Fibroblast of lung (primary cell): ENCODE data around the gene HTD2. TPM values are rescaled to one million over a fixed set of nuclear protein-coding genes. Genes with fewer than 3 reads are reported as not detected.

Source experiments
- DNase-seq, 2 donors: peaks; one replicate each; pipeline versions ENCODE4 v3.0.0 to v3.0.0-alpha.2; 2010; ENCODE audit warnings: low read depth in 2 of 2
- H2AFZ ChIP-seq: 2 replicates; pipeline ENCODE4 v1.5.1; 2012; ENCODE audit warnings: low read length, control low read depth, inconsistent platforms
- H3K27ac ChIP-seq: 2 replicates; pipeline ENCODE4 v1.5.1; 2011; ENCODE audit warnings: low read length, control low read depth; ENCODE audit not compliant: insufficient read depth
- H3K27me3 ChIP-seq: 2 replicates; pipeline ENCODE4 v1.5.1; 2011; ENCODE audit warnings: mild to moderate bottlenecking, low read length; ENCODE audit not compliant: control insufficient read depth, insufficient read depth
- H3K36me3 ChIP-seq: 2 replicates; pipeline ENCODE4 v1.5.1; 2011; ENCODE audit warnings: low read length; ENCODE audit not compliant: control insufficient read depth, insufficient read depth
- H3K4me1 ChIP-seq: 2 replicates; pipeline ENCODE4 v1.5.1; 2011; ENCODE audit warnings: low read length; ENCODE audit not compliant: control insufficient read depth, insufficient read depth; ENCODE audit errors: extremely low read depth
- H3K4me2 ChIP-seq: 2 replicates; pipeline ENCODE4 v1.5.1; 2011; ENCODE audit warnings: low read length, control low read depth; ENCODE audit not compliant: insufficient read depth; ENCODE audit errors: extremely low read depth
- H3K4me3 ChIP-seq, 4 experiments: fragments of 200-600 bp in 1 of 4; sonication (generic) in 1 of 4; replicated peaks in 1 of 4; 2 replicates each; pipeline ENCODE4 v1.5.1; 2011 to 2016; ENCODE audit warnings: low read length in 4 of 4, low read depth in 3 of 4, mild to moderate bottlenecking in 3 of 4, control low read depth in 2 of 4, inconsistent platforms in 1 of 4, mixed read lengths in 1 of 4; ENCODE audit not compliant: insufficient read depth in 1 of 4; ENCODE audit errors: control extremely low read depth in 1 of 4
- H3K79me2 ChIP-seq: 2 replicates; pipeline ENCODE4 v1.5.1; 2012; ENCODE audit warnings: mild to moderate bottlenecking, low read length, inconsistent platforms; ENCODE audit not compliant: control insufficient read depth, insufficient read depth
- H3K9ac ChIP-seq: 2 replicates; pipeline ENCODE4 v1.5.1; 2011; ENCODE audit warnings: mild to moderate bottlenecking, low read length, control low read depth; ENCODE audit not compliant: insufficient read depth
- H3K9me3 ChIP-seq: 2 replicates; pipeline ENCODE4 v1.5.1; 2012; ENCODE audit warnings: low read depth, low read length; ENCODE audit not compliant: control insufficient read depth, insufficient read depth
- H4K20me1 ChIP-seq: 2 replicates; pipeline ENCODE4 v1.5.1; 2011; ENCODE audit warnings: low read length; ENCODE audit not compliant: control insufficient read depth, insufficient read depth; ENCODE audit errors: extremely low read depth
- CTCF ChIP-seq, 2 donors: IDR thresholded peaks in 1 of 2; conservative IDR thresholded peaks in 1 of 2; 1 replicate in 1 of 2; 2 replicates in 1 of 2; pipeline ENCODE4 v1.5.1; 2011 to 2012; ENCODE audit warnings: low read length in 2 of 2, control low read depth in 1 of 2, inconsistent platforms in 1 of 2, low read depth in 1 of 2, mild to moderate bottlenecking in 1 of 2
- EZH2 ChIP-seq: IDR thresholded peaks from 2 replicates; pipeline ENCODE4 v1.5.1; 2012; ENCODE audit warnings: low read length, control low read depth, mild to moderate bottlenecking; ENCODE audit errors: missing control alignments
- polyA minus RNA-seq: library from RNA; depleted of rRNA, polyadenylated mRNA; stranded (reverse); fragments of >200 nt; gene quantifications from 2 replicates; pipeline ENCODE4 v1.2.3, GENCODE V29; 2011; ENCODE audit warnings: low replicate concordance
- polyA plus RNA-seq, 2 donors: library from polyadenylated mRNA; depleted of rRNA in 1 of 2; stranded (reverse) in 1 of 2; unstranded in 1 of 2; fragments of >200 nt; gene quantifications; 2 replicates each; pipeline ENCODE4 v1.2.1, GENCODE V29; 2011 to 2012; ENCODE audit warnings: missing spikeins in 1 of 2
- total RNA-seq: library from RNA; depleted of rRNA; stranded (reverse); fragments of >200 nt; gene quantifications from 2 replicates; pipeline ENCODE4 v1.2.1, GENCODE V29; 2014

The HTD2 gene
- 8.9 and 9.5 TPM in 2 replicates for total RNA-seq
- 8.6 and 10.3 TPM in 2 replicates for polyA plus RNA-seq
- 5.0 and 6.3 TPM in 2 replicates for polyA plus RNA-seq (2012)
- 1.1 TPM in 2 replicates for polyA minus RNA-seq

- peaks cover 3% of the 10 kb centered on the region for H3K36me3 ChIP-seq
- no peaks in the 10 kb centered on the region for H4K20me1 ChIP-seq
- no peaks in the 10 kb centered on the region for H3K27me3 ChIP-seq
- H2AFZ ChIP-seq: peak within 1 kb of the TSS; percentile 96
- DNase-seq: peak; percentile 95 to 98
- peaks cover 39% of the 10 kb centered on the region for H3K79me2 ChIP-seq
- H3K4me3 ChIP-seq: peak within 1 kb of the TSS; percentile 78 to 99 (median 98)
- peak within 1 kb of the TSS; percentile 67 for H3K4me2 ChIP-seq
- peak within 1 kb of the TSS; percentile 99 for H3K27ac ChIP-seq
- TF ChIP-seq EZH2: no peak
- peak; percentile 93 to 99 for TF ChIP-seq CTCF (conservative IDR thresholded peaks at IDR 0.05 in 1 of 2, IDR thresholded peaks at IDR 0.05 in 1 of 2; ENCODE audit: low read depth in 1 of 2, low read length in 2 of 2)
- peak within 1 kb of the TSS; percentile 100 for H3K9ac ChIP-seq
- peaks cover 6% of the 10 kb centered on the region for H3K4me1 ChIP-seq
- H3K9me3 ChIP-seq: no peaks in the 10 kb centered on the region
Measured at GRCh38 chr3:58305882-58306711, at the start of gene HTD2, which contains the start of gene RPP14. Gene HTD2 (plus strand): TSS chr3:58306520. CDS start chr3:58317614, 11,094 bp downstream. Gene RPP14 (plus strand): TSS chr3:58306245. CDS start chr3:58310330, 4,085 bp downstream.

DNA sequence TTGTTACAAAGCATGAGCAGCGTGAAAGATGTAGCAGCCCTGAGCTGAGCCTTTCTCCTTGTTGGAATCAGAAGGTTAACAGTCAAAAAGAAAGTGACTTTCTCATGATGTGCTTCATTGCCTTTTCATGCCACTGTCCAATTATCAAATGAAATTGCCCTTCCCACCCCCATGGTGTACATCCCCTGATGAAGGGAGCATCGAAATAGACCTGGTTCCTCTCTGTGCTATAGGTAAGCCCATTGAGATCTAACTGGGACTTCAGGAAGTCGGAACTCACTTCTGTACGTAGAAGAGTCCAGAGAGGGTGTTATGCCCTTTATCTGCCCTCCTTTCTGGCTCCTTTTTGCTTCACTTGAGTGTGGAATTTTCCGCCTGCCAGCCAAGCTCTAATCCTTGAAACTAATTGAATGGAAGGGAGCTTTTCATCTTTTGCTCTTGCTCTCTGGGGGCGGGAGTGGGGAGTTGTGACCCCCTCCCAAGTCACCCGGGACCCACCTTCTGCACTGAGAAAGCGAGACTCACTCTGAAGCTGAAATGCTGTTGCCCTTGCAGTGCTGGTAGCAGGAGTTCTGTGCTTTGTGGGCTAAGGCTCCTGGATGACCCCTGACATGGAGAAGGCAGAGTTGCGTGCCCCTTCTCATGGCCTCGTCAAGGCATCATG is 47.8 kb upstream of the HTD2 start:
- no peak overlapping the region for H3K27ac ChIP-seq
- H2AFZ ChIP-seq: no peak overlapping the region
- H3K79me2 ChIP-seq: no peaks in the 10 kb centered on the region
- no peaks in the 10 kb centered on the region for H4K20me1 ChIP-seq
- no peaks in the 10 kb centered on the region for H3K27me3 ChIP-seq
- H3K9ac ChIP-seq: no peak overlapping the region
- TF ChIP-seq EZH2 (no peak), CTCF (conservative IDR thresholded peaks at IDR 0.05 in 1 of 2, IDR thresholded peaks at IDR 0.05 in 1 of 2; ENCODE audit: low read depth in 1 of 2, low read length in 2 of 2) (no peak)
- no peak overlapping the region for H3K4me3 ChIP-seq
- H3K4me2 ChIP-seq: no peak overlapping the region
- H3K36me3 ChIP-seq: no peaks in the 10 kb centered on the region
- DNase-seq: no peak
- H3K4me1 ChIP-seq: peaks cover 8% of the 10 kb centered on the region
- no peaks in the 10 kb centered on the region for H3K9me3 ChIP-seq

- peak overlapping the region; percentile 25 for H3K27ac ChIP-seq
- DNase-seq: peak; percentile 58 to 94
- peaks cover 8% of the 10 kb centered on the region for H3K4me1 ChIP-seq
- no peaks in the 10 kb centered on the region for H3K79me2 ChIP-seq
- H3K27me3 ChIP-seq: no peaks in the 10 kb centered on the region
- TF ChIP-seq EZH2: no peak
- no peak for TF ChIP-seq CTCF (conservative IDR thresholded peaks at IDR 0.05 in 1 of 2, IDR thresholded peaks at IDR 0.05 in 1 of 2; ENCODE audit: low read depth in 1 of 2, low read length in 2 of 2)
- H3K36me3 ChIP-seq: no peaks in the 10 kb centered on the region
- H3K4me2 ChIP-seq: no peak overlapping the region
- no peak overlapping the region for H2AFZ ChIP-seq
- no peaks in the 10 kb centered on the region for H3K9me3 ChIP-seq
- no peak overlapping the region for H3K4me3 ChIP-seq
- H3K9ac ChIP-seq: no peak overlapping the region
- no peaks in the 10 kb centered on the region for H4K20me1 ChIP-seq
Measured at GRCh38 chr3:58260261-58260731, 46.0 kb upstream of the HTD2 start.
